GM12878 (cell line): ENCODE measurements around the gene SMPD3. TPM values are rescaled to one million over a fixed set of nuclear protein-coding genes. Genes with fewer than 3 reads are reported as not detected.

Experiments used
- ATAC-seq: fragments of 200-7000 bp; cut with Tn5 transposase; 3 replicates; pipeline ENCODE4 v1.9.1; 2020; ENCODE audit warnings: mild to moderate bottlenecking, moderate library complexity
- BruUV-seq: library from RNA; stranded (reverse); fragments of 400-500 nt; replicated peaks from 2 replicates; lab custom pipeline; 2021; lab: Mats Ljungman, UMichigan
- CTCF ChIA-PET: fragments of 300-600 bp; sonication (Branson Sonifier 250); formaldehyde crosslinking; extraction: SDS; loops from one replicate; lab custom pipeline; 2021; ENCODE audit warnings: inconsistent platforms; lab: Yijun Ruan, JAX
- POLR2A ChIA-PET: fragments of 350-600 bp; formaldehyde crosslinking; extraction: SDS; loops from one replicate; lab custom pipeline; 2021; ENCODE audit warnings: inconsistent platforms; lab: Charles Lee
- RAD21 ChIA-PET: fragments of 300-600 bp; sonication (Branson Sonifier 250); formaldehyde crosslinking; loops from one replicate; lab custom pipeline; 2023; ENCODE audit warnings: antibody characterized with exemption; ENCODE audit not compliant: unreplicated experiment; lab: Charles Lee
- SMC1A ChIA-PET: fragments of 300-600 bp; sonication (Branson Sonifier 250); formaldehyde crosslinking; loops from one replicate; lab custom pipeline; 2023; ENCODE audit not compliant: unreplicated experiment, uncharacterized antibody; lab: Charles Lee
- DNase-seq: peaks from one replicate; pipeline ENCODE4 v3.0.0-alpha.2; 2011; ENCODE audit warnings: low read depth, low spot score
- FAIRE-seq: peaks from 3 replicates; lab custom pipeline; 2011; peaks lifted over from hg19 to GRCh38; lab: Jason Lieb, UNC
- H2AFZ ChIP-seq: 2 replicates; pipeline ENCODE4 v1.6.0; 2011; ENCODE audit warnings: low read depth, low read length, control low read depth; ENCODE audit not compliant: control insufficient read depth
- H3K27ac ChIP-seq: 2 replicates; pipeline ENCODE4 v1.5.1; 2011; ENCODE audit warnings: control low read depth; ENCODE audit not compliant: control insufficient read depth, insufficient read depth
- H3K27me3 ChIP-seq, 2 experiments: replicated peaks in 1 of 2; 2 replicates each; pipeline versions ENCODE4 v1.6.0 to v1.6.1; 2011; ENCODE audit warnings: low read length in 1 of 2; ENCODE audit not compliant: control insufficient read depth in 2 of 2, insufficient read depth in 2 of 2
- H3K36me3 ChIP-seq, 2 experiments: 2 replicates each; pipeline ENCODE4 v1.5.1; 2011; ENCODE audit warnings: low read length in 1 of 2; ENCODE audit not compliant: control insufficient read depth in 2 of 2, insufficient read depth in 2 of 2
- H3K4me1 ChIP-seq: 2 replicates; pipeline ENCODE4 v1.6.1; 2011; ENCODE audit warnings: mild to moderate bottlenecking, low read length, moderate library complexity, mixed read lengths; ENCODE audit not compliant: control insufficient read depth, insufficient read depth
- H3K4me2 ChIP-seq: 2 replicates; pipeline ENCODE4 v1.6.0; 2011; ENCODE audit warnings: control low read depth; ENCODE audit not compliant: control insufficient read depth, insufficient read depth
- H3K4me3 ChIP-seq: fragments of 200-600 bp; sonication (generic); 2 replicates; pipeline ENCODE4 v1.5.1; 2016
- H3K79me2 ChIP-seq: 2 replicates; pipeline ENCODE4 v1.6.0; 2011; ENCODE audit warnings: low read length; ENCODE audit not compliant: control insufficient read depth, insufficient read depth
- H3K9ac ChIP-seq: 2 replicates; pipeline ENCODE4 v1.8.0; 2011; ENCODE audit warnings: low read length, control low read depth, mixed read lengths; ENCODE audit not compliant: control insufficient read depth, insufficient read depth
- H3K9me3 ChIP-seq: replicated peaks from 3 replicates; pipeline ENCODE4 v1.5.1; 2011; ENCODE audit warnings: mild to moderate bottlenecking, low read length; ENCODE audit not compliant: control insufficient read depth, insufficient read depth
- H4K20me1 ChIP-seq: 2 replicates; pipeline ENCODE4 v1.6.0; 2011; ENCODE audit not compliant: control insufficient read depth, insufficient read depth
- CUX1 ChIP-seq: IDR thresholded peaks from 2 replicates; pipeline ENCODE4 v1.6.1; 2012; ENCODE audit warnings: improper control_type of control experiment, low read depth, low read length; ENCODE audit not compliant: insufficient replicate concordance
- EP300 ChIP-seq, 2 experiments: fragments of 150-350 bp in 1 of 2; IDR thresholded peaks; 2 replicates each; pipeline ENCODE4 v1.6.1; 2011 to 2012; ENCODE audit warnings: low read depth in 2 of 2, low read length in 2 of 2, borderline replicate concordance in 1 of 2, improper control_type of control experiment in 1 of 2, inconsistent platforms in 1 of 2; ENCODE audit not compliant: control insufficient read depth in 1 of 2
- KLF5 ChIP-seq: fragments of 450-650 bp; IDR thresholded peaks from 2 replicates; pipeline ENCODE4 v1.6.1; 2014; ENCODE audit warnings: mild to moderate bottlenecking; ENCODE audit not compliant: partially characterized antibody
- MXI1 ChIP-seq: fragments of 150-350 bp; IDR thresholded peaks from 2 replicates; pipeline ENCODE4 v1.6.1; 2011; ENCODE audit warnings: low read depth, mild to moderate bottlenecking, inconsistent platforms, low read length, improper control_type of control experiment
- PAX8 ChIP-seq: fragments of 450-650 bp; IDR thresholded peaks from 2 replicates; pipeline ENCODE4 v1.6.1; 2017; ENCODE audit warnings: mild to moderate bottlenecking, moderate library complexity
- RELA ChIP-seq: fragments of 450-650 bp; IDR thresholded peaks from 2 replicates; pipeline ENCODE4 v1.8.0; 2014; ENCODE audit warnings: borderline replicate concordance; ENCODE audit not compliant: partially characterized antibody
- RELB ChIP-seq: fragments of 450-650 bp; IDR thresholded peaks from 2 replicates; pipeline ENCODE4 v1.6.1; 2017; ENCODE audit warnings: low read depth, mild to moderate bottlenecking, moderate library complexity
- SMARCA5 ChIP-seq: fragments of 450-650 bp; IDR thresholded peaks from 2 replicates; pipeline ENCODE4 v1.6.1; 2017; ENCODE audit warnings: mild to moderate bottlenecking
- STAT3 ChIP-seq: IDR thresholded peaks from 2 replicates; pipeline ENCODE4 v1.6.1; 2011; ENCODE audit warnings: low read depth, low read length, improper control_type of control experiment
- WRNIP1 ChIP-seq: IDR thresholded peaks from 2 replicates; pipeline ENCODE4 v1.6.1; 2011; ENCODE audit warnings: low read depth, low read length, improper control_type of control experiment, borderline replicate concordance
- ZBED1 ChIP-seq: IDR thresholded peaks from 2 replicates; pipeline ENCODE4 v1.6.1; 2016; ENCODE audit warnings: borderline replicate concordance
- ZBTB11 ChIP-seq: fragments of 450-650 bp; formaldehyde crosslinking; IDR thresholded peaks from 2 replicates; pipeline ENCODE4 v1.5.0; 2022; ENCODE audit warnings: mild to moderate bottlenecking, missing genetic modification characterization
- WGBS: methylation state at CpG from one replicate; pipeline ENCODE4 v1.1.6; 2016; ENCODE audit warnings: low lambda C conversion rate; ENCODE audit not compliant: insufficient replicate concordance, insufficient coverage; ENCODE audit errors: missing lambda C conversion rate; 5-methylcytosine and 5-hydroxymethylcytosine counted together
- in situ Hi-C: fragments of 300-500 bp; cut with MboI; formaldehyde crosslinking; loops from 9 replicates; pipeline ENCODE4 v1.14.3; 2018; ENCODE audit warnings: mixed read lengths
- intact Hi-C: fragments of 100-400 bp; cut with micrococcal nuclease; formaldehyde crosslinking; loops from one replicate; pipeline ENCODE4 v1.14.2; 2022; ENCODE audit not compliant: unreplicated experiment
- polyA plus RNA-seq, 11 experiments: library from polyadenylated mRNA; depleted of rRNA in 4 of 11; unstranded in 6 of 11; stranded (reverse) in 5 of 11; fragments of >200 nt; fragmentation: Nextera tagmentation in 4 of 11; fragmentation: Illumina TruSeq in 1 of 11; extraction: Ambion mirVana in 4 of 11; extraction: Trizol in 1 of 11; gene quantifications; 1 replicate in 1 of 11; 2 replicates in 10 of 11; pipeline versions ENCODE4 v1.2.1 to v1.2.3, GENCODE V29; 2011 to 2016; ENCODE audit warnings: inconsistent platforms in 2 of 11, missing spikeins in 2 of 11, low read depth in 1 of 11
- total RNA-seq, 4 experiments: library from RNA; depleted of rRNA in 3 of 4; stranded (reverse); fragments of >200 nt in 3 of 4; fragmentation: Illumina TruSeq in 1 of 4; extraction: Trizol in 1 of 4; gene quantifications; 2 replicates each; pipeline versions ENCODE4 v1.2.1 to v1.2.3, GENCODE V29; 2013 to 2021

SMPD3 gene
- total and polyA plus RNA-seq, 10 of the 15 experiments (the other 5 are each of a cell fraction or from before 2014, with no cell fraction given): 0.04 to 2.0 (median 1.2) TPM

GRCh38 chr16:68478526-68479250 lies 30.4 kb upstream of the SMPD3 start:
- Histone ChIP-seq H3K36me3 (no peaks in the 10 kb centered on the region), H3K9ac (no peak overlapping the region), H3K79me2 (no peaks in the 10 kb centered on the region), H3K9me3 (no peaks in the 10 kb centered on the region; the same call in 2 of the 3 replicates), H3K27ac (no peak overlapping the region), H3K4me1 (peaks cover 7% of the 10 kb centered on the region), H3K27me3 (no peaks in the 10 kb centered on the region), H3K4me3 (no peak overlapping the region), H3K4me2 (no peak overlapping the region), H2AFZ (no peak overlapping the region), H4K20me1 (no peaks in the 10 kb centered on the region)
- intact Hi-C loops (no loop called here), in situ Hi-C loops (no loop called here)
- WGBS: 47% methylated on average over 2 of the region's 2 CpGs
- no peak for TF ChIP-seq ZBTB11 (CRISPR knock-in tag)
- TF ChIP-seq WRNIP1: no peak
- TF ChIP-seq PAX8: no peak
- no peak for TF ChIP-seq MXI1
- TF ChIP-seq RELB: no peak
- TF ChIP-seq KLF5: no peak
- TF ChIP-seq ZBED1: no peak
- no peak for TF ChIP-seq RELA
- no peak for TF ChIP-seq EP300 (IDR thresholded peaks at IDR 0.05; ENCODE audit: borderline replicate concordance in 1 of 2, control insufficient read depth in 1 of 2, low read depth in 2 of 2, low read length in 2 of 2)
- no peak for TF ChIP-seq SMARCA5
- TF ChIP-seq CUX1: no peak
- TF ChIP-seq STAT3: no peak
- ChIA-PET SMC1A (no interaction called here), CTCF (interaction anchor here (1.1 kb wide), 1 partner anchor 10 kb away, joined by 3 read pairs; no protein-coding TSS in a partner anchor), RAD21 (no interaction called here), POLR2A (interaction anchor here (1.0 kb wide), 1 partner anchor 9 kb away, joined by 3 read pairs; no protein-coding TSS in a partner anchor)
- no peak for ATAC-seq
- FAIRE-seq: no peak
- DNase-seq: no peak
- no TSS peak for BruUV-seq
